BE2C (cell line): ENCODE measurements around the gene EIF3K.

ENCODE experiments used
- DNase-seq: peaks from one replicate; pipeline ENCODE4 v3.0.0-alpha.2; 2020
- H3K27me3 ChIP-seq: fragments of 250-450 bp; sonication (Bioruptor Pico); 2 replicates; pipeline ENCODE4 v1.5.1; 2020; ENCODE audit warnings: mild to moderate bottlenecking
- H3K36me3 ChIP-seq: fragments of 250-450 bp; sonication (Bioruptor Pico); 2 replicates; pipeline ENCODE4 v1.5.1; 2020; ENCODE audit warnings: mild to moderate bottlenecking
- H3K4me1 ChIP-seq: fragments of 250-450 bp; sonication (Bioruptor Pico); 2 replicates; pipeline ENCODE4 v1.5.1; 2020
- H3K4me3 ChIP-seq: 2 replicates; pipeline ENCODE4 v1.5.1; 2011; ENCODE audit warnings: low read depth, low read length
- H3K9me3 ChIP-seq: fragments of 250-450 bp; sonication (Bioruptor Pico); 2 replicates; pipeline ENCODE4 v1.5.1; 2020
- CTCF ChIP-seq: IDR thresholded peaks from 2 replicates; pipeline ENCODE4 v1.5.1; 2012; ENCODE audit warnings: mild to moderate bottlenecking, low read depth, low read length

EIF3K gene

DNA sequence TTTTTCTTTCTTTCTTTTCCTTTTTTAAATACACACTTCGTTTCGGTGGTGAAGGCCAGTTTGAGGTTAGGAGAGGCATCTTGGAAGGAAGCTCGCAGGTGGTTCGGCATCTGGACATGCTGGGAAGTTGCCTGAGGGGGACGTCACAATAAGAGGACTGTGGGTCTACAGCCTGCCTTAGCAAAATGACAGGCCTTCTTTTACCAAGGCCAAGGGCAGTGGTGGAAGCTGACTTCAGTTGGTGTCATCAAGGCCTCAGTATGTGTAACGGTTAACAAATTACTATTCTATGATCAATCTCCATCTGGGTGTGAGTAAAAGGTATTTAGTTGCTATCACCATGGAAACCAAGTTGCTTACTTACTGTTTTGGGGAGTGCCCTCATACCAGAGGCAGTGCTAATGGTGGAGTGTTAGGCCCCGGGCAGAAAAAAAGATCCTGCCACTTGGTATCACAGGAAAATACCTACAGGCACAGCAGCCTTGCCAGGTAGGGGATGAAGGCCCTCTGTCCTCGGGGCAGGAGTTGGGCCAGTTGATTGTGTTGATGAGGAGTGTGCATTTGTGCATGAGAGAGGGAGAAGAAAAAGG, 38.7 kb downstream of the EIF3K start:
- DNase-seq = no peak
- Histone ChIP-seq H3K4me1 (peaks cover 2% of the 10 kb centered on the region; the same call in 1 of the 2 replicates), H3K27me3 (no peaks in the 10 kb centered on the region), H3K4me3 (no peak overlapping the region), H3K9me3 (no peaks in the 10 kb centered on the region), H3K36me3 (peaks cover 17% of the 10 kb centered on the region)
- no peak for TF ChIP-seq CTCF

- H3K27me3 ChIP-seq = no peaks in the 10 kb centered on the region
- no peaks in the 10 kb centered on the region for H3K9me3 ChIP-seq
- no peak overlapping the region for H3K4me3 ChIP-seq
- no peak for TF ChIP-seq CTCF
- H3K36me3 ChIP-seq = peaks cover 17% of the 10 kb centered on the region
- DNase-seq = no peak
- no peaks in the 10 kb centered on the region for H3K4me1 ChIP-seq
These were observed 39.7 kb downstream of the EIF3K start for GRCh38 chr19:38658462-38659306.

DNA sequence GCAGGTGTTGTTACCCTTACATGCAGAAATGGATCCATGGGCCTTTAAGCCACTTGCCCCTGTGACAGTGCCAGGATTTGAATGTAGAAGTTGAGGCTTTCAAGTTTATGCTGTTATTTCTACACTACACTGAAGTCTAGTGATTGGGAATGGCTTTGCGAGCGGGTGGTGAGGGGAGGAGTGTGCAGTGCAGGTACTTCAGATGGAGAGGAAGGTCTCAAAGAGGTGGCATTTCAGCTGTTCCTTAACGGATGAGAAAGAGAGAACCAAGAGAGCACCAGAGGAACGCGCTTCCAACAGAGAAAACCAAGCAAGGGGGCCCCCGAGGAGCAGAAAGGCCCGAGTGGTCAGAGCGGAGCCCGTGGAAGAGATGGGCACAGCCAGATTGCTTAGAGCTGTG, 41.7 kb downstream of the EIF3K start:
- H3K4me1 ChIP-seq = no peaks in the 10 kb centered on the region

DNA sequence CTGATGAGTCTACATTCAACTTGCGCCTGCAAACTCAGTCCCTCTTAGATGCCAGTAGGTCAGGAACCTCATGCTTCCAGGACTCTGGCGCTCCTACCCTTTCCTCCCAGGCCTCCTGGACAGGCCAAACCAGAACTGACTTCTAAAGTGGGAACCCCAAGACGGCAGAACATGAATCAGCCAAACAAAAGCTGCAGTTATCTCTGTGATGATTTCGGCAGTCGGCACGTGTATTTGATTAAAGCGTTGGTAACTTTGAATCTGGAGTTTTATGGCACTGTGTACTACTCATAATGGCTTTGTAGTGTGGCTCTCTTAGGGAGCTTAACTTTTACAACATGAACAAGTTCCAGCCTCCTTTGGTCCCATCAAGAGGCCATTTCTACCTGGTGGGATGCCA, 42.1 kb downstream of the EIF3K start:
- H3K27me3 ChIP-seq = no peaks in the 10 kb centered on the region
- H3K9me3 ChIP-seq = no peaks in the 10 kb centered on the region
- H3K36me3 ChIP-seq = peaks cover 11% of the 10 kb centered on the region
- no peak for TF ChIP-seq CTCF
- no peak overlapping the region for H3K4me3 ChIP-seq
- H3K4me1 ChIP-seq = no peaks in the 10 kb centered on the region; the same call in 1 of the 2 replicates
- no peak for DNase-seq

More for the DNA sequence above, 41.7 kb downstream of the EIF3K start:
- H3K36me3 ChIP-seq = peaks cover 15% of the 10 kb centered on the region
- no peaks in the 10 kb centered on the region for H3K9me3 ChIP-seq
- TF ChIP-seq CTCF = no peak
- DNase-seq = no peak
- H3K27me3 ChIP-seq = no peaks in the 10 kb centered on the region
- no peak overlapping the region for H3K4me3 ChIP-seq

- Histone ChIP-seq H3K4me1 (peaks cover 4% of the 10 kb centered on the region), H3K36me3 (peaks cover 3% of the 10 kb centered on the region)
These were observed 43.0 kb downstream of the EIF3K start for GRCh38 chr19:38661996-38662395.

More at GRCh38 chr19:38661996-38662395, 43.0 kb downstream of the EIF3K start:
- Histone ChIP-seq H3K27me3 (no peaks in the 10 kb centered on the region), H3K9me3 (no peaks in the 10 kb centered on the region), H3K4me3 (no peak overlapping the region)
- DNase-seq = no peak
- TF ChIP-seq CTCF = no peak
